GM12874 (cell line): ENCODE results near the gene DLG2.

ENCODE experiments used
- TF ChIP-seq, protein P1 (sequence below): IDR thresholded peaks from 2 replicates; pipeline ENCODE4 v1.5.1; 2011; ENCODE audit warnings: low read depth, mild to moderate bottlenecking, control low read depth, low read length, moderate library complexity; ENCODE audit not compliant: insufficient read depth

The DLG2 gene

GRCh38 chr11:83751041-83751440, 1876.1 kb downstream of the DLG2 start:
- TF ChIP-seq, protein P1, sequence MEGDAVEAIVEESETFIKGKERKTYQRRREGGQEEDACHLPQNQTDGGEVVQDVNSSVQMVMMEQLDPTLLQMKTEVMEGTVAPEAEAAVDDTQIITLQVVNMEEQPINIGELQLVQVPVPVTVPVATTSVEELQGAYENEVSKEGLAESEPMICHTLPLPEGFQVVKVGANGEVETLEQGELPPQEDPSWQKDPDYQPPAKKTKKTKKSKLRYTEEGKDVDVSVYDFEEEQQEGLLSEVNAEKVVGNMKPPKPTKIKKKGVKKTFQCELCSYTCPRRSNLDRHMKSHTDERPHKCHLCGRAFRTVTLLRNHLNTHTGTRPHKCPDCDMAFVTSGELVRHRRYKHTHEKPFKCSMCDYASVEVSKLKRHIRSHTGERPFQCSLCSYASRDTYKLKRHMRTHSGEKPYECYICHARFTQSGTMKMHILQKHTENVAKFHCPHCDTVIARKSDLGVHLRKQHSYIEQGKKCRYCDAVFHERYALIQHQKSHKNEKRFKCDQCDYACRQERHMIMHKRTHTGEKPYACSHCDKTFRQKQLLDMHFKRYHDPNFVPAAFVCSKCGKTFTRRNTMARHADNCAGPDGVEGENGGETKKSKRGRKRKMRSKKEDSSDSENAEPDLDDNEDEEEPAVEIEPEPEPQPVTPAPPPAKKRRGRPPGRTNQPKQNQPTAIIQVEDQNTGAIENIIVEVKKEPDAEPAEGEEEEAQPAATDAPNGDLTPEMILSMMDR: no peak

DNA sequence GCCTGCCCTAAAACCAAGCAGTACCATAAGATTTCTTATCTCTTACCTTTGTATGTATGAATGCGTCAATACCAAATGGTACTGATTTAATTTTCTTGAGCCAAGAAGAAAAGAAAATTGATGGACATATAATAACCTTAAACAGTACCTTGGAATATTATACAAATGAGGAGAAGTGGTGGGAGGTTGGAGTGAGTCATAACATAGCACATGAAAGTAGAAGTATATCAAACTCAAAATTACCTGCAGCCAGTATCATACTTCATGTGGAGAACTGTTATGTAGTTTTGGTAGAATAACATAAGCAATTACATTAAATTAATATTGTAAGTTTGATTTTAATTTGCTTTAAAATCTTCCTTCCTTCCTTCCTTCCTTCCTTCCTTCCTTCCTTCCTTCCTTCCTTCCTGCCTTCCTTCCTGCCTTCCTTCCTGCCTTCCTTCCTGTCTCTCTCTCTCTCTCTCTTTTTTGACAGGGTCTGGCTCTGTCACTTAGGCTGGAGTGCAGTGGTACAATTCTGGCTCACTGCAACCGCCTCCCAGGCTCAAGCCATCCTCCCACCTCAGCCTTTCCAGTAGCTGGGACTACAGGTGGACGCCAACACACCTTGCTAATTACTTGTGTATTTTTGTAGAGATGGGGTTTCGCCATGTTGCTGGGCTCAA, 1880.1 kb downstream of the DLG2 start:
- TF ChIP-seq, protein P1: no peak

GRCh38 chr11:83744620-83745192, 1882.4 kb downstream of the DLG2 start:
- TF ChIP-seq, protein P1: no peak

DNA sequence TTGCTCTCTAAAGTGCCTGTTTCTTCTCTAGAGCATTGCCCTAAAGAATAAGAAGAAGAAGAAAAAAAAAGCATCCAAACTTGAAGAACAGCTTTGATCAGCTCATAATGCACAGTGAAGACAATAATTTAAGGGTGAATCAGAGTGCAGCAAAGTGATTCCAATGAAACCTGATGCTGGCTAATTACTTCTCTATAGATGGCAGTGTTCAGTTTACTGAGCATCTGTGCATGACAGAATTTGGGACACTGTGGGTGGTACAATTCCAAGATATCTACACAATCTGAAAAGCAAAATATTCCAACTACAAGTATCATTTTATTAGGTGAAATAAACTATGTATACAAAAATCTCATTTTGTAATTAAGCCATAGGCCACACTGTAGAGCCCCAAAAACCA, 1890.5 kb downstream of the DLG2 start:
- TF ChIP-seq, protein P1: no peak

DNA sequence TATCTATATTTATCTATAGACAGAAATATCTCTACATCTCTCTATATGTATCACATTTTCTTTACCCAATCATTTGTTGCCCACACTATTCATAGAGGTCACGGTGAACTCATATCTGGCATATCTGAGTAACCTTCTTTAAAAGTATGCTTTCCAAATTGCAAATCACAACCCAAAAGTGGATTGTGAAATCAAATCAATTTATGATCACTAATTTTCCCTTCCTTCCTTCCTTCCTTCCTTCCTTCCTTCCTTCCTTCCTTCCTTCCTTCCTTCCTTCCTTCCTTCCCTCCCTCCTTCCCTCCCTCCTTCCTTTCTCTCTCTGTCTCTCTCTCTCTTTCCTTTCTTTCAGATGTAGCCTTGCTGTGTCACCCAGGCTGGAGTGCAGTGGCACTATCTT, 1893.0 kb downstream of the DLG2 start:
- TF ChIP-seq, protein P1: no peak

GRCh38 chr11:83728281-83728680, 1898.9 kb downstream of the DLG2 start:
- TF ChIP-seq, protein P1: no peak

DNA sequence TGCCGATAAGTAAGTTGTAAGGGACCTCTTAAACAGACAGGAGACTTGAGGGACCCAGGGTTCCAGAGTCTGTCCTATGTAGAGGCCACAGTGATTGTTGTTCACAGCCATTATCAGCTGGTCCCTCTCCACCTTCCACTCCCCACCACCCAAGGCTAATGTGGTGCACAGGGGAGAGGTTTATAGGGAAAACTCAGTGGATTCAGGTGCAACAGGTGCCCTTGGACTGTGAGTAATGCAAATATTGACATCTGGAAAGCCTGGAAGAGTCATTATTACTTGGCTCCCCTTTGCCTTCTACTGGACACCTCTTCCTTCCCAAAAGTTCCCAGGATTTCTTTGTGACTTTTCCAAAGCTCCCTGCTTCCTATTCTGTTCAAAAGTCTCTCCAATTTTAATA, 1899.9 kb downstream of the DLG2 start:
- TF ChIP-seq, protein P1: no peak
